GM12878 (cell line): ENCODE results near the gene SPATA6. TPM values are rescaled to one million over a fixed set of nuclear protein-coding genes. Genes with fewer than 3 reads are reported as not detected.

ENCODE experiments used
- ATAC-seq: fragments of 200-7000 bp; cut with Tn5 transposase; 3 replicates; pipeline ENCODE4 v1.9.1; 2020; ENCODE audit warnings: mild to moderate bottlenecking, moderate library complexity
- BruUV-seq: library from RNA; stranded (reverse); fragments of 400-500 nt; replicated peaks from 2 replicates; lab custom pipeline; 2021; lab: Mats Ljungman, UMichigan
- CTCF ChIA-PET: fragments of 300-600 bp; sonication (Branson Sonifier 250); formaldehyde crosslinking; extraction: SDS; loops from one replicate; lab custom pipeline; 2021; ENCODE audit warnings: inconsistent platforms; lab: Yijun Ruan, JAX
- POLR2A ChIA-PET: fragments of 350-600 bp; formaldehyde crosslinking; extraction: SDS; loops from one replicate; lab custom pipeline; 2021; ENCODE audit warnings: inconsistent platforms; lab: Charles Lee
- RAD21 ChIA-PET: fragments of 300-600 bp; sonication (Branson Sonifier 250); formaldehyde crosslinking; loops from one replicate; lab custom pipeline; 2023; ENCODE audit warnings: antibody characterized with exemption; ENCODE audit not compliant: unreplicated experiment; lab: Charles Lee
- SMC1A ChIA-PET: fragments of 300-600 bp; sonication (Branson Sonifier 250); formaldehyde crosslinking; loops from one replicate; lab custom pipeline; 2023; ENCODE audit not compliant: unreplicated experiment, uncharacterized antibody; lab: Charles Lee
- DNase-seq: peaks from one replicate; pipeline ENCODE4 v3.0.0-alpha.2; 2011; ENCODE audit warnings: low read depth, low spot score
- FAIRE-seq: peaks from 3 replicates; lab custom pipeline; 2011; peaks lifted over from hg19 to GRCh38; lab: Jason Lieb, UNC
- H2AFZ ChIP-seq: 2 replicates; pipeline ENCODE4 v1.6.0; 2011; ENCODE audit warnings: low read depth, low read length, control low read depth; ENCODE audit not compliant: control insufficient read depth
- H3K27ac ChIP-seq: 2 replicates; pipeline ENCODE4 v1.5.1; 2011; ENCODE audit warnings: control low read depth; ENCODE audit not compliant: control insufficient read depth, insufficient read depth
- H3K27me3 ChIP-seq, 2 experiments: replicated peaks in 1 of 2; 2 replicates each; pipeline versions ENCODE4 v1.6.0 to v1.6.1; 2011; ENCODE audit warnings: low read length in 1 of 2; ENCODE audit not compliant: control insufficient read depth in 2 of 2, insufficient read depth in 2 of 2
- H3K36me3 ChIP-seq, 2 experiments: 2 replicates each; pipeline ENCODE4 v1.5.1; 2011; ENCODE audit warnings: low read length in 1 of 2; ENCODE audit not compliant: control insufficient read depth in 2 of 2, insufficient read depth in 2 of 2
- H3K4me1 ChIP-seq: 2 replicates; pipeline ENCODE4 v1.6.1; 2011; ENCODE audit warnings: mild to moderate bottlenecking, low read length, moderate library complexity, mixed read lengths; ENCODE audit not compliant: control insufficient read depth, insufficient read depth
- H3K4me2 ChIP-seq: 2 replicates; pipeline ENCODE4 v1.6.0; 2011; ENCODE audit warnings: control low read depth; ENCODE audit not compliant: control insufficient read depth, insufficient read depth
- H3K4me3 ChIP-seq: fragments of 200-600 bp; sonication (generic); 2 replicates; pipeline ENCODE4 v1.5.1; 2016
- H3K79me2 ChIP-seq: 2 replicates; pipeline ENCODE4 v1.6.0; 2011; ENCODE audit warnings: low read length; ENCODE audit not compliant: control insufficient read depth, insufficient read depth
- H3K9ac ChIP-seq: 2 replicates; pipeline ENCODE4 v1.8.0; 2011; ENCODE audit warnings: low read length, control low read depth, mixed read lengths; ENCODE audit not compliant: control insufficient read depth, insufficient read depth
- H3K9me3 ChIP-seq: replicated peaks from 3 replicates; pipeline ENCODE4 v1.5.1; 2011; ENCODE audit warnings: mild to moderate bottlenecking, low read length; ENCODE audit not compliant: control insufficient read depth, insufficient read depth
- H4K20me1 ChIP-seq: 2 replicates; pipeline ENCODE4 v1.6.0; 2011; ENCODE audit not compliant: control insufficient read depth, insufficient read depth
- BCL3 ChIP-seq: IDR thresholded peaks from 2 replicates; pipeline ENCODE4 v1.6.1; 2011; ENCODE audit warnings: borderline replicate concordance, low read depth, mild to moderate bottlenecking, moderate library complexity, low read length; ENCODE audit not compliant: insufficient read depth, poor library complexity, severe bottlenecking
- BRCA1 ChIP-seq: IDR thresholded peaks from 2 replicates; pipeline ENCODE4 v1.6.1; 2011; ENCODE audit warnings: low read depth, low read length, improper control_type of control experiment
- FOS ChIP-seq: IDR thresholded peaks from 3 replicates; pipeline ENCODE4 v1.6.1; 2011; ENCODE audit warnings: borderline replicate concordance; ENCODE audit not compliant: insufficient read length; ENCODE audit errors: extremely low read depth
- GATAD2B ChIP-seq: fragments of 450-650 bp; conservative IDR thresholded peaks from 2 replicates; pipeline ENCODE4 v1.6.1; 2017; ENCODE audit warnings: low read depth, mild to moderate bottlenecking, moderate library complexity
- MEF2A ChIP-seq: IDR thresholded peaks from 2 replicates; pipeline ENCODE4 v1.6.1; 2011; ENCODE audit warnings: low read depth, mild to moderate bottlenecking, low read length, moderate library complexity; ENCODE audit not compliant: insufficient read depth
- PAX8 ChIP-seq: fragments of 450-650 bp; IDR thresholded peaks from 2 replicates; pipeline ENCODE4 v1.6.1; 2017; ENCODE audit warnings: mild to moderate bottlenecking, moderate library complexity
- SMARCA5 ChIP-seq: fragments of 450-650 bp; IDR thresholded peaks from 2 replicates; pipeline ENCODE4 v1.6.1; 2017; ENCODE audit warnings: mild to moderate bottlenecking
- SMC3 ChIP-seq: IDR thresholded peaks from 2 replicates; pipeline ENCODE4 v1.6.1; 2011; ENCODE audit warnings: low read length, improper control_type of control experiment, borderline replicate concordance
- SREBF1 ChIP-seq: IDR thresholded peaks from 2 replicates; pipeline ENCODE4 v1.6.1; 2012; ENCODE audit warnings: mild to moderate bottlenecking, low read length
- USF1 ChIP-seq: IDR thresholded peaks from 2 replicates; pipeline ENCODE4 v1.6.1; 2011; ENCODE audit warnings: borderline replicate concordance, low read depth, mild to moderate bottlenecking, moderate library complexity, mixed read lengths, low read length; ENCODE audit not compliant: insufficient read depth; ENCODE audit errors: extremely low read length
- WGBS: methylation state at CpG from one replicate; pipeline ENCODE4 v1.1.6; 2016; ENCODE audit warnings: low lambda C conversion rate; ENCODE audit not compliant: insufficient replicate concordance, insufficient coverage; ENCODE audit errors: missing lambda C conversion rate; 5-methylcytosine and 5-hydroxymethylcytosine counted together
- in situ Hi-C: fragments of 300-500 bp; cut with MboI; formaldehyde crosslinking; loops from 9 replicates; pipeline ENCODE4 v1.14.3; 2018; ENCODE audit warnings: mixed read lengths
- intact Hi-C: fragments of 100-400 bp; cut with micrococcal nuclease; formaldehyde crosslinking; loops from one replicate; pipeline ENCODE4 v1.14.2; 2022; ENCODE audit not compliant: unreplicated experiment
- polyA plus RNA-seq, 11 experiments: library from polyadenylated mRNA; depleted of rRNA in 4 of 11; unstranded in 6 of 11; stranded (reverse) in 5 of 11; fragments of >200 nt; fragmentation: Nextera tagmentation in 4 of 11; fragmentation: Illumina TruSeq in 1 of 11; extraction: Ambion mirVana in 4 of 11; extraction: Trizol in 1 of 11; gene quantifications; 1 replicate in 1 of 11; 2 replicates in 10 of 11; pipeline versions ENCODE4 v1.2.1 to v1.2.3, GENCODE V29; 2011 to 2016; ENCODE audit warnings: inconsistent platforms in 2 of 11, missing spikeins in 2 of 11, low read depth in 1 of 11
- total RNA-seq, 4 experiments: library from RNA; depleted of rRNA in 3 of 4; stranded (reverse); fragments of >200 nt in 3 of 4; fragmentation: Illumina TruSeq in 1 of 4; extraction: Trizol in 1 of 4; gene quantifications; 2 replicates each; pipeline versions ENCODE4 v1.2.1 to v1.2.3, GENCODE V29; 2013 to 2021

SPATA6 gene
- total and polyA plus RNA-seq, 10 of the 15 experiments (the other 5 are each of a cell fraction or from before 2014, with no cell fraction given): 0.29 TPM; not detected in 9

- TF ChIP-seq USF1: no peak
- TF ChIP-seq, all 136 proteins: peak for 0
These were observed 75.8 kb downstream of the SPATA6 start (continued) for GRCh38 chr1:48396208-48396607.

- ChIA-PET POLR2A (interaction anchor here (0.7 kb wide), 1 partner anchor 8 kb away, joined by 3 read pairs; no protein-coding TSS in a partner anchor), CTCF (interaction anchor here (0.6 kb wide), 1 partner anchor 36 kb away, joined by 4 read pairs; no protein-coding TSS in a partner anchor), RAD21 (no interaction called here), SMC1A (no interaction called here)
- in situ Hi-C loops (no loop called here), intact Hi-C loops (no loop called here)
- Histone ChIP-seq H4K20me1 (no peaks in the 10 kb centered on the region), H3K27ac (no peak overlapping the region), H3K36me3 (no peaks in the 10 kb centered on the region), H3K9me3 (no peaks in the 10 kb centered on the region), H3K4me1 (no peaks in the 10 kb centered on the region), H3K4me2 (no peak overlapping the region), H2AFZ (no peak overlapping the region), H3K79me2 (no peaks in the 10 kb centered on the region), H3K4me3 (no peak overlapping the region), H3K27me3 (no peaks in the 10 kb centered on the region), H3K9ac (no peak overlapping the region)
- FAIRE-seq (no peak), DNase-seq (no peak), ATAC-seq (no peak)
- 45% methylated on average over 2 of the region's 2 CpGs for WGBS
- BruUV-seq: no TSS peak
- TF ChIP-seq USF1 (no peak), BCL3 (no peak), FOS (no peak), MEF2A (no peak), BRCA1 (no peak), SMARCA5 (no peak), PAX8 (no peak), GATAD2B (no peak), SMC3 (no peak), SREBF1 (no peak)
These were observed 80.1 kb downstream of the SPATA6 start for GRCh38 chr1:48391926-48392325.
